Keratinocyte (primary cell): Measurements from ENCODE around the gene G6PC3. TPM values are rescaled to one million over a fixed set of nuclear protein-coding genes. Genes with fewer than 3 reads are reported as not detected.

ENCODE experiments used
- DNase-seq: peaks from one replicate; pipeline ENCODE4 v3.0.0-alpha.2; 2011; ENCODE audit warnings: low read depth, missing footprints, low spot score
- FAIRE-seq: peaks from 2 replicates; lab custom pipeline; 2011; peaks lifted over from hg19 to GRCh38; lab: Jason Lieb, UNC
- H2AFZ ChIP-seq: 2 replicates; pipeline ENCODE4 v1.6.0; 2012; ENCODE audit warnings: low read length, control low read depth, inconsistent platforms; ENCODE audit not compliant: control insufficient read depth
- H3K27ac ChIP-seq: 2 replicates; pipeline ENCODE4 v1.5.1; 2011; ENCODE audit warnings: low read length; ENCODE audit not compliant: control insufficient read depth, insufficient read depth
- H3K27me3 ChIP-seq: 3 replicates; pipeline ENCODE4 v1.6.0; 2011; ENCODE audit warnings: low read length; ENCODE audit not compliant: control insufficient read depth, insufficient read depth; ENCODE audit errors: extremely low read depth
- H3K36me3 ChIP-seq, 2 experiments: 2 replicates in 1 of 2; 3 replicates in 1 of 2; pipeline ENCODE4 v1.5.1; 2011; ENCODE audit warnings: low read length in 2 of 2, mild to moderate bottlenecking in 1 of 2; ENCODE audit not compliant: control insufficient read depth in 2 of 2, insufficient read depth in 2 of 2; ENCODE audit errors: extremely low read depth in 1 of 2
- H3K4me1 ChIP-seq: 3 replicates; pipeline ENCODE4 v1.5.1; 2011; ENCODE audit warnings: low read length; ENCODE audit not compliant: control insufficient read depth, insufficient read depth; ENCODE audit errors: extremely low read depth
- H3K4me2 ChIP-seq: 3 replicates; pipeline ENCODE4 v1.6.0; 2011; ENCODE audit warnings: low read depth, low read length; ENCODE audit not compliant: control insufficient read depth, insufficient read depth; ENCODE audit errors: extremely low read depth
- H3K4me3 ChIP-seq, 3 experiments: fragments of 200-600 bp in 1 of 3; sonication (generic) in 1 of 3; 2 replicates in 2 of 3; 3 replicates in 1 of 3; pipeline ENCODE4 v1.5.1; 2011 to 2016; ENCODE audit warnings: low read length in 3 of 3, mild to moderate bottlenecking in 3 of 3, control low read depth in 2 of 3, inconsistent platforms in 1 of 3, low read depth in 1 of 3, mixed read lengths in 1 of 3, mixed run types in 1 of 3, moderate library complexity in 1 of 3; ENCODE audit not compliant: control insufficient read depth in 2 of 3, insufficient read depth in 2 of 3; ENCODE audit errors: extremely low read depth in 1 of 3
- H3K79me2 ChIP-seq: 2 replicates; pipeline ENCODE4 v1.6.0; 2012; ENCODE audit warnings: low read length; ENCODE audit not compliant: control insufficient read depth, insufficient read depth
- H3K9ac ChIP-seq: 3 replicates; pipeline ENCODE4 v1.6.0; 2011; ENCODE audit warnings: low read length; ENCODE audit not compliant: control insufficient read depth, insufficient read depth; ENCODE audit errors: extremely low read depth
- H3K9me1 ChIP-seq: 3 replicates; pipeline ENCODE4 v1.6.0; 2011; ENCODE audit warnings: low read length; ENCODE audit not compliant: control insufficient read depth, insufficient read depth; ENCODE audit errors: extremely low read depth
- H3K9me3 ChIP-seq: 2 replicates; pipeline ENCODE4 v1.5.1; 2012; ENCODE audit warnings: low read depth, low read length; ENCODE audit not compliant: control insufficient read depth
- H4K20me1 ChIP-seq: 3 replicates; pipeline ENCODE4 v1.6.0; 2011; ENCODE audit warnings: low read length; ENCODE audit not compliant: control insufficient read depth, insufficient read depth; ENCODE audit errors: extremely low read depth
- CTCF ChIP-seq, 3 experiments: IDR thresholded peaks in 1 of 3; conservative IDR thresholded peaks in 1 of 3; optimal IDR thresholded peaks in 1 of 3; 2 replicates in 2 of 3; 3 replicates in 1 of 3; pipeline versions ENCODE3 to v1.5.1; 2011; ENCODE audit warnings: low read length in 3 of 3, mild to moderate bottlenecking in 3 of 3, moderate library complexity in 2 of 3, control low read depth in 1 of 3, inconsistent platforms in 1 of 3; ENCODE audit not compliant: insufficient read depth in 2 of 3; ENCODE audit errors: extremely low read depth in 1 of 3
- EZH2 ChIP-seq: IDR thresholded peaks from one replicate; pipeline ENCODE4 v1.6.1; 2012; ENCODE audit warnings: inconsistent platforms, mild to moderate bottlenecking, low read length, moderate library complexity
- dilution Hi-C: fragments of 300-500 bp; cut with MboI; formaldehyde crosslinking; loops from one replicate; pipeline ENCODE4 v1.7.0; 2020; ENCODE audit warnings: low sequenced_read_pairs; ENCODE audit not compliant: extremely low pct_ligation_motif_present
- polyA plus RNA-seq, 5 experiments: library from polyadenylated mRNA; depleted of rRNA in 3 of 5; stranded (reverse) in 3 of 5; stranded (forward) in 1 of 5; unstranded in 1 of 5; fragments of >200 nt; gene quantifications; 1 replicate in 1 of 5; 2 replicates in 3 of 5; 3 replicates in 1 of 5; pipeline versions ENCODE4 v1.2.1 to v1.2.3, GENCODE V29; 2011 to 2012; ENCODE audit warnings: missing spikeins in 2 of 5, low read depth in 1 of 5, low replicate concordance in 1 of 5

Gene G6PC3
- polyA plus RNA-seq, 1 donor (not counting 4 experiments of a cell fraction or from before 2014, with no cell fraction given) = 28.0 TPM

GRCh38 chr17:44024271-44024663 is 46.3 kb upstream of the G6PC3 start:
- Histone ChIP-seq H3K4me3 (no peak overlapping the region), H3K9me1 (no peaks in the 10 kb centered on the region), H3K4me2 (no peak overlapping the region), H3K27ac (no peak overlapping the region), H3K36me3 (peaks cover 13 to 18% of the 10 kb centered on the region in 2 experiments), H3K9me3 (no peaks in the 10 kb centered on the region), H4K20me1 (no peaks in the 10 kb centered on the region), H3K27me3 (no peaks in the 10 kb centered on the region), H2AFZ (no peak overlapping the region), H3K79me2 (no peaks in the 10 kb centered on the region), H3K9ac (no peak overlapping the region), H3K4me1 (no peaks in the 10 kb centered on the region)
- no peak for DNase-seq
- FAIRE-seq = no peak
- dilution Hi-C loops = no loop called here
- TF ChIP-seq EZH2 (no peak), CTCF (optimal IDR thresholded peaks at IDR 0.05 in 1 of 3, IDR thresholded peaks at IDR 0.05 in 1 of 3, conservative IDR thresholded peaks at IDR 0.05 in 1 of 3; ENCODE audit: extremely low read depth in 1 of 3, insufficient read depth in 2 of 3, low read length in 3 of 3) (no peak)

GRCh38 chr17:44024853-44025252 is 45.7 kb upstream of the G6PC3 start:
- H3K4me2 ChIP-seq = no peak overlapping the region
- no peak overlapping the region for H2AFZ ChIP-seq
- no peak overlapping the region for H3K4me3 ChIP-seq
- DNase-seq = no peak
- no peaks in the 10 kb centered on the region for H3K4me1 ChIP-seq
- no peaks in the 10 kb centered on the region for H3K79me2 ChIP-seq
- H3K9ac ChIP-seq = no peak overlapping the region
- peaks cover 15 to 18% of the 10 kb centered on the region in 2 experiments for H3K36me3 ChIP-seq
- no peak overlapping the region for H3K27ac ChIP-seq
- TF ChIP-seq EZH2 = no peak
- TF ChIP-seq CTCF (optimal IDR thresholded peaks at IDR 0.05 in 1 of 3, IDR thresholded peaks at IDR 0.05 in 1 of 3, conservative IDR thresholded peaks at IDR 0.05 in 1 of 3; ENCODE audit: extremely low read depth in 1 of 3, insufficient read depth in 2 of 3, low read length in 3 of 3) = no peak
- H3K9me3 ChIP-seq = no peaks in the 10 kb centered on the region
- dilution Hi-C loops = no loop called here
- no peaks in the 10 kb centered on the region for H3K9me1 ChIP-seq
- H4K20me1 ChIP-seq = no peaks in the 10 kb centered on the region
- FAIRE-seq = no peak
- H3K27me3 ChIP-seq = no peaks in the 10 kb centered on the region
